Stimulated activated CD4-positive, alpha-beta T cell treated with anti-CD3 and anti-CD28 coated beads, Interleukin-4, amount 100 ng/mL, for 4 hours (primary cell): ENCODE data around the gene KIAA1217.

Experiments
- DNase-seq, 2 experiments: peaks; one replicate each; pipeline ENCODE4 v3.0.0-alpha.2; 2020

KIAA1217 gene

GRCh38 chr10:24568042-24568441, 359.1 kb downstream of the KIAA1217 start:
- DNase-seq: no peak

- DNase-seq: no peak
Measured at GRCh38 chr10:24569330-24569796, 360.4 kb downstream of the KIAA1217 start.

GRCh38 chr10:24569828-24570657, 361.1 kb downstream of the KIAA1217 start:
- no peak for DNase-seq

GRCh38 chr10:24570658-24571426, 361.9 kb downstream of the KIAA1217 start:
- DNase-seq: no peak

GRCh38 chr10:24571870-24572450, 363.0 kb downstream of the KIAA1217 start:
- no peak for DNase-seq

GRCh38 chr10:24574161-24574560, 365.2 kb downstream of the KIAA1217 start:
- no peak for DNase-seq

- DNase-seq: no peak
Measured at GRCh38 chr10:24574578-24575155, 365.7 kb downstream of the KIAA1217 start.

GRCh38 chr10:24575481-24576002, 366.6 kb downstream of the KIAA1217 start:
- DNase-seq: no peak

- no peak for DNase-seq
Measured at GRCh38 chr10:24579448-24579847, 370.5 kb downstream of the KIAA1217 start.

GRCh38 chr10:24579906-24580305, 371.0 kb downstream of the KIAA1217 start:
- no peak for DNase-seq

GRCh38 chr10:24589265-24589664, 380.3 kb downstream of the KIAA1217 start:
- no peak for DNase-seq

- no peak for DNase-seq
Measured at GRCh38 chr10:24590697-24591457, 381.9 kb downstream of the KIAA1217 start.

GRCh38 chr10:24596217-24596930, 387.4 kb downstream of the KIAA1217 start:
- no peak for DNase-seq

- DNase-seq: no peak
Measured at GRCh38 chr10:24597426-24597825, 388.5 kb downstream of the KIAA1217 start.
